OCI-LY7 (cell line): ENCODE data around the gene PCP2. TPM values are rescaled to one million over a fixed set of nuclear protein-coding genes. Genes with fewer than 3 reads are reported as not detected.

ENCODE experiments used
- BruUV-seq: library from RNA; stranded (reverse); fragments of 400-500 nt; replicated peaks from 2 replicates; lab custom pipeline; 2021; lab: Mats Ljungman, UMichigan
- CTCF ChIA-PET: fragments of 300-600 bp; sonication (Branson Sonifier 250); formaldehyde crosslinking; loops from one replicate; lab custom pipeline; 2022; ENCODE audit warnings: antibody characterized with exemption; ENCODE audit not compliant: unreplicated experiment; lab: Charles Lee
- POLR2A ChIA-PET: fragments of 300-600 bp; sonication (Branson Sonifier 250); formaldehyde crosslinking; loops from one replicate; lab custom pipeline; 2022; ENCODE audit warnings: antibody characterized with exemption; lab: Charles Lee
- DNase-seq: peaks from one replicate; pipeline ENCODE4 v3.0.0-alpha.2; 2015; ENCODE audit warnings: low spot score
- H2AFZ ChIP-seq: fragments of 200-600 bp; sonication (generic), shearing (Covaris generic); 2 replicates; pipeline ENCODE4 v1.6.1; 2014; ENCODE audit warnings: mild to moderate bottlenecking, antibody characterized with exemption, low read length, moderate library complexity
- H3K27ac ChIP-seq: fragments of 200-600 bp; sonication (generic); 2 replicates; pipeline ENCODE4 v1.5.1; 2014; ENCODE audit warnings: mixed run types, low read depth, mild to moderate bottlenecking, moderate library complexity, low read length, inconsistent platforms; ENCODE audit not compliant: poor library complexity, severe bottlenecking
- H3K36me3 ChIP-seq: fragments of 200-600 bp; sonication (generic); 2 replicates; pipeline ENCODE4 v1.6.1; 2014; ENCODE audit warnings: mild to moderate bottlenecking, antibody characterized with exemption, low read length, moderate library complexity, mixed read lengths; ENCODE audit not compliant: insufficient read depth
- H3K4me1 ChIP-seq: fragments of 200-600 bp; sonication (generic); 2 replicates; pipeline ENCODE4 v1.5.1; 2014; ENCODE audit warnings: mild to moderate bottlenecking, low read length; ENCODE audit not compliant: insufficient read depth, poor library complexity, severe bottlenecking
- H3K4me2 ChIP-seq: fragments of 200-600 bp; sonication (generic); 2 replicates; pipeline ENCODE4 v1.6.1; 2014; ENCODE audit warnings: mild to moderate bottlenecking, low read length
- H3K4me3 ChIP-seq: fragments of 200-600 bp; sonication (generic); 2 replicates; pipeline ENCODE4 v1.5.1; 2014; ENCODE audit warnings: mild to moderate bottlenecking, low read depth, low read length; ENCODE audit not compliant: poor library complexity, severe bottlenecking
- H3K79me2 ChIP-seq: fragments of 200-600 bp; sonication (generic); 2 replicates; pipeline ENCODE4 v1.6.1; 2016; ENCODE audit warnings: low read depth, mild to moderate bottlenecking, low read length, moderate library complexity, mixed read lengths; ENCODE audit not compliant: insufficient read depth
- H3K9me2 ChIP-seq: fragments of 200-600 bp; sonication (generic); 2 replicates; pipeline ENCODE4 v1.6.1; 2016; ENCODE audit warnings: mild to moderate bottlenecking, low read length, mixed read lengths; ENCODE audit not compliant: insufficient read depth
- H3K9me3 ChIP-seq: fragments of 200-600 bp; sonication (generic); 2 replicates; pipeline ENCODE4 v1.6.1; 2014; ENCODE audit warnings: mild to moderate bottlenecking, mixed run types, low read length, mixed read lengths
- H4K20me1 ChIP-seq: fragments of 200-600 bp; sonication (generic); 2 replicates; pipeline ENCODE4 v1.6.1; 2014; ENCODE audit warnings: mild to moderate bottlenecking, antibody characterized with exemption, low read length, moderate library complexity, mixed read lengths; ENCODE audit not compliant: insufficient read depth
- CTCF ChIP-seq: fragments of 200-600 bp; sonication (generic); conservative IDR thresholded peaks from 2 replicates; pipeline ENCODE4 v1.5.1; 2014; ENCODE audit warnings: mild to moderate bottlenecking, antibody characterized with exemption, low read length, moderate library complexity, mixed read lengths
- EZH2phosphoT487 ChIP-seq: fragments of 200-600 bp; sonication (generic); IDR thresholded peaks from 2 replicates; pipeline ENCODE4 v1.6.1; 2018; ENCODE audit warnings: low read depth, borderline replicate concordance, mild to moderate bottlenecking, mixed run types, antibody characterized with exemption, low read length, moderate library complexity, mixed read lengths
- intact Hi-C: fragments of 100-400 bp; cut with micrococcal nuclease; formaldehyde crosslinking; loops from one replicate; pipeline ENCODE4 v1.10.0; 2022; ENCODE audit not compliant: unreplicated experiment
- microRNA-seq: library from miRNA; unstranded; fragments of <30 nt; microRNA quantifications from one replicate; pipeline ENCODE4 v1.2.0, GENCODE V29; 2022; ENCODE audit warnings: borderline replicate concordance
- small RNA-seq: library from RNA; depleted of rRNA; stranded (forward); fragments of <200 nt; gene quantifications from one replicate; pipeline ENCODE3, GENCODE V24; 2014
- total RNA-seq, 2 experiments: library from RNA; depleted of rRNA in 1 of 2; stranded (reverse); fragments of >200 nt in 1 of 2; shearing (Covaris generic) in 1 of 2; gene quantifications; 2 replicates each; pipeline ENCODE4 v1.2.3, GENCODE V29; 2014 to 2022

PCP2 gene
- total RNA-seq, 2 experiments from 2014 or later: 0.82 to 2.0 TPM

- POLR2A ChIA-PET: no interaction called here
Measured at GRCh38 chr19:7582446-7582845, 51.1 kb downstream of the PCP2 start.

More at GRCh38 chr19:7582446-7582845, 51.1 kb downstream of the PCP2 start:
- H3K4me3 ChIP-seq: no peak overlapping the region
- no peak overlapping the region for H3K4me2 ChIP-seq
- DNase-seq: no peak
- H3K9me2 ChIP-seq: no peaks in the 10 kb centered on the region
- CTCF ChIA-PET: no interaction called here
- TF ChIP-seq EZH2phosphoT487: no peak
- TF ChIP-seq CTCF: no peak
- H3K27ac ChIP-seq: no peak overlapping the region
- H3K9me3 ChIP-seq: no peaks in the 10 kb centered on the region
- no peaks in the 10 kb centered on the region for H3K79me2 ChIP-seq
- H3K36me3 ChIP-seq: no peaks in the 10 kb centered on the region
- no peak overlapping the region for H2AFZ ChIP-seq
- no peaks in the 10 kb centered on the region for H4K20me1 ChIP-seq
- intact Hi-C loops: no loop called here
- no peaks in the 10 kb centered on the region for H3K4me1 ChIP-seq
- no TSS peak for BruUV-seq

Small RNA genes within 50 kb of the gene (microRNA-seq; reads per million reads assigned to microRNA genes)
- not detected for gene MIR6792

Small RNA genes within 50 kb of the gene (small RNA-seq; reads per million reads assigned to genes)
- not detected for gene MIR6792

Other genes starting within 250 kb of the PCP2 start
- not detected in 2 replicates for gene PEX11G, start 144.7 kb downstream of the PCP2 start, total RNA-seq (2014; rRNA removed; shearing (Covaris generic))
- gene PEX11G, start 144.7 kb downstream of the PCP2 start, total RNA-seq (2022): not detected in 2 replicates
- not detected in 2 replicates for gene ZNF358, start 117.6 kb downstream of the PCP2 start, total RNA-seq (2014; rRNA removed; shearing (Covaris generic))
- gene ZNF358, start 117.6 kb downstream of the PCP2 start, total RNA-seq (2022): not detected in 2 replicates
- gene MCOLN1, start 111.1 kb downstream of the PCP2 start, total RNA-seq (2014; rRNA removed; shearing (Covaris generic)): 2.4 and 7.8 TPM in 2 replicates
- gene MCOLN1, start 111.1 kb downstream of the PCP2 start, total RNA-seq (2022): 16.7 and 18.3 TPM in 2 replicates
- 50.6 and 54.3 TPM in 2 replicates for gene PNPLA6, start 98.0 kb downstream of the PCP2 start, total RNA-seq (2014; rRNA removed; shearing (Covaris generic))
- 92.4 and 93.0 TPM in 2 replicates for gene PNPLA6, start 98.0 kb downstream of the PCP2 start, total RNA-seq (2022)
- 1.1 and 1.6 TPM in 2 replicates for gene CAMSAP3, start 37.9 kb downstream of the PCP2 start, total RNA-seq (2014; rRNA removed; shearing (Covaris generic))
- 1.9 and 2.8 TPM in 2 replicates for gene CAMSAP3, start 37.9 kb downstream of the PCP2 start, total RNA-seq (2022)
- gene XAB2, start 4.2 kb downstream of the PCP2 start, total RNA-seq (2014; rRNA removed; shearing (Covaris generic)): 35.0 and 36.6 TPM in 2 replicates
- 39.7 and 39.9 TPM in 2 replicates for gene XAB2, start 4.2 kb downstream of the PCP2 start, total RNA-seq (2022)
- 48.8 and 65.4 TPM in 2 replicates for gene PET100, start 3.9 kb downstream of the PCP2 start, total RNA-seq (2014; rRNA removed; shearing (Covaris generic))
- 111 and 118 TPM in 2 replicates for gene PET100, start 3.9 kb downstream of the PCP2 start, total RNA-seq (2022)
- 27.7 and 43.0 TPM in 2 replicates for gene STXBP2, start 3.4 kb upstream of the PCP2 start, total RNA-seq (2014; rRNA removed; shearing (Covaris generic))
- gene STXBP2, start 3.4 kb upstream of the PCP2 start, total RNA-seq (2022): 121 and 138 TPM in 2 replicates
- not detected in 2 replicates for gene RETN, start 35.3 kb upstream of the PCP2 start, total RNA-seq (2014; rRNA removed; shearing (Covaris generic))
- not detected in 2 replicates for gene RETN, start 35.3 kb upstream of the PCP2 start, total RNA-seq (2022)
- 0.22 and 0.28 TPM in 2 replicates for gene MCEMP1, start 43.4 kb upstream of the PCP2 start, total RNA-seq (2014; rRNA removed; shearing (Covaris generic))
- gene MCEMP1, start 43.4 kb upstream of the PCP2 start, total RNA-seq (2022): not detected in 2 replicates
- gene TRAPPC5, start 47.1 kb upstream of the PCP2 start, total RNA-seq (2014; rRNA removed; shearing (Covaris generic)): 78.4 and 91.5 TPM in 2 replicates
- gene TRAPPC5, start 47.1 kb upstream of the PCP2 start, total RNA-seq (2022): 115 and 150 TPM in 2 replicates
- gene FCER2, start 68.4 kb upstream of the PCP2 start, total RNA-seq (2014; rRNA removed; shearing (Covaris generic)): 3.3 and 3.7 TPM in 2 replicates
- 3.9 and 4.6 TPM in 2 replicates for gene FCER2, start 68.4 kb upstream of the PCP2 start, total RNA-seq (2022)
- not detected in 2 replicates for gene CLEC4G, start 98.4 kb upstream of the PCP2 start, total RNA-seq (2014; rRNA removed; shearing (Covaris generic))
- gene CLEC4G, start 98.4 kb upstream of the PCP2 start, total RNA-seq (2022): not detected in 2 replicates
- gene CD209, start 113.8 kb upstream of the PCP2 start, total RNA-seq (2014; rRNA removed; shearing (Covaris generic)): not detected in 2 replicates
- gene CD209, start 113.8 kb upstream of the PCP2 start, total RNA-seq (2022): not detected in 2 replicates
- gene CLEC4M, start 129.5 kb upstream of the PCP2 start, total RNA-seq (2014; rRNA removed; shearing (Covaris generic)): not detected in 2 replicates
- gene CLEC4M, start 129.5 kb upstream of the PCP2 start, total RNA-seq (2022): not detected in 2 replicates
- 2.7 and 7.4 TPM in 2 replicates for gene EVI5L, start 196.5 kb upstream of the PCP2 start, total RNA-seq (2014; rRNA removed; shearing (Covaris generic))
- 5.5 and 5.9 TPM in 2 replicates for gene EVI5L, start 196.5 kb upstream of the PCP2 start, total RNA-seq (2022)
- not detected in 2 replicates for gene PRR36, start 240.7 kb upstream of the PCP2 start, total RNA-seq (2014; rRNA removed; shearing (Covaris generic))
- gene PRR36, start 240.7 kb upstream of the PCP2 start, total RNA-seq (2022): 0.17 TPM in 1 of 2 replicates, not detected in the other